Activated naive CD8-positive, alpha-beta T cell treated with anti-CD3 and anti-CD28 coated beads, Interleukin-2, amount 10 ng/mL, durations not matched to agents 7 days and 5 days (primary cell): ENCODE results near the gene TUBB2A. TPM values are rescaled to one million over a fixed set of nuclear protein-coding genes. Genes with fewer than 3 reads are reported as not detected.
"Not testable (repeated sequence)": the region's sequence is repeated elsewhere in the genome, so short reads cannot be mapped to it uniquely, and the experiment has no call there.

Experiments
- ATAC-seq: fragments of 150-1000 bp; cut with Tn5 transposase; one replicate; pipeline ENCODE4 v1.10.0; 2021; ENCODE audit warnings: low read depth, moderate library complexity
- POLR2A ChIA-PET: fragments of 350-600 bp; sonication (Branson Sonifier 250); formaldehyde crosslinking; loops from one replicate; lab custom pipeline; 2021; ENCODE audit warnings: antibody characterized with exemption; lab: Charles Lee
- DNase-seq: peaks from one replicate; pipeline ENCODE4 v3.0.0; 2021
- H3K27ac Mint-ChIP-seq: one replicate; pipeline ENCODE4 v1.8.0; 2022; ENCODE audit warnings: mild to moderate bottlenecking, mixed read lengths
- H3K27me3 Mint-ChIP-seq: one replicate; pipeline ENCODE4 v1.8.0; 2022; ENCODE audit warnings: mild to moderate bottlenecking, moderate library complexity, mixed read lengths
- H3K36me3 Mint-ChIP-seq: one replicate; pipeline ENCODE4 v1.8.0; 2021; ENCODE audit warnings: mild to moderate bottlenecking, mixed read lengths
- H3K4me1 Mint-ChIP-seq: one replicate; pipeline ENCODE4 v1.8.0; 2021; ENCODE audit warnings: mixed read lengths
- H3K4me3 Mint-ChIP-seq: one replicate; pipeline ENCODE4 v1.8.0; 2022; ENCODE audit warnings: mild to moderate bottlenecking, moderate library complexity, mixed read lengths
- H3K9me3 Mint-ChIP-seq: one replicate; pipeline ENCODE4 v1.8.0; 2021; ENCODE audit warnings: mixed read lengths
- total RNA-seq, 2 experiments: library from RNA; stranded (reverse); gene quantifications; one replicate each; pipeline ENCODE4 v1.2.3, GENCODE V29; 2021

Gene TUBB2A
- total RNA-seq, 2 experiments from 2014 or later = 1.9 to 2.2 TPM

DNA sequence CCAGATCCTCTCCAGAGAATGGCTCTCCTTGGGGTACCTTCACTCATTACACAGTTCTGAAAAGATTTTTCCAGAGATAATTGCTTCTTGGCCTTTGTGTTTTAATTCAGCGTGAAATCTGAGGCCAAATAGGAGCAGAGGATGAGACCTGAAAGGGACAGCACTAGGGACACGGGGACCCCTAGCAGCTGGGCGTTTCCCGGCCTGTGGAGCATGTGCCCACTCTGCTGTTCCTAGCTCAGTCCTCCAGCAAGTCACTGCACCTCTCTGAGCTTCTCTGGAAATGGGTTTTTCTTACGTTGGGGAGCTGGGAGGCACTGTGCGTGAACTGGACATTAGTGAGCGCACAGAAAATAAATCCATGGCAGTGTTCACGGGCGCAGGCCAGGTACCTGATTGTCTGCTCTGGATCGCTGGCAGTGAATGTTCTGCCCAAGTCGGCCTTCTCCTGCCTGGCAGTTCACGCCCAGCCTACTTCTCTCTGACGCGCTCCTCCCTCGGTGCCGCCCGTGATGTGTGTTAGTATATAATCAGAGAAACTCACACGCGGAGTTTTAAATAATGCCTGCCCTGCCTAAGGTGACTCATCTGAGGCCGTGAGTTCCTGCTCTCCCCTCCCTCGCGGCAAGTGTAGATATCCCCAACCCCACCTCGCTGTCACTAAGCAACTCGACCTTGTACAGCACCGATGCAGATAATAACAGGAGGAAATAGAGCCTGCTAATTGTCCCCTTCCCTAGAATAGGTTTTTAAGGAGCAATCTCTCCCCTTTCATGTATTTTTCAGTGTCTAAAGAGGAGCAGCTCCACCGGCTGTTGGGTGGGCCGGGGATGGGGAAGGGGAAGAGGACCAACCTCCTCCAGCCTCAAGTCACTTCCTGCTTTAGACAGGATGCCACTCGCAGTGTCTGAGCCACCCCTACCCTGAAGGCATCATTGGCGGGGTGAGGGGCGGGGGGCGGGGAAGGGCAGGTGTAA lies 2.7 kb upstream of the TUBB2A start:
- H3K9me3 Mint-ChIP-seq = no peaks in the 10 kb centered on the region
- peak overlapping the region; percentile 21 for H3K4me3 Mint-ChIP-seq
- H3K27me3 Mint-ChIP-seq = peaks cover 40% of the 10 kb centered on the region
- ATAC-seq (peak; percentile 24), DNase-seq (no peak)
- POLR2A ChIA-PET = no interaction called here
- peak overlapping the region; percentile 9 for H3K27ac Mint-ChIP-seq
- peaks cover 26% of the 10 kb centered on the region for H3K4me1 Mint-ChIP-seq
- peaks cover 3% of the 10 kb centered on the region for H3K36me3 Mint-ChIP-seq

DNA sequence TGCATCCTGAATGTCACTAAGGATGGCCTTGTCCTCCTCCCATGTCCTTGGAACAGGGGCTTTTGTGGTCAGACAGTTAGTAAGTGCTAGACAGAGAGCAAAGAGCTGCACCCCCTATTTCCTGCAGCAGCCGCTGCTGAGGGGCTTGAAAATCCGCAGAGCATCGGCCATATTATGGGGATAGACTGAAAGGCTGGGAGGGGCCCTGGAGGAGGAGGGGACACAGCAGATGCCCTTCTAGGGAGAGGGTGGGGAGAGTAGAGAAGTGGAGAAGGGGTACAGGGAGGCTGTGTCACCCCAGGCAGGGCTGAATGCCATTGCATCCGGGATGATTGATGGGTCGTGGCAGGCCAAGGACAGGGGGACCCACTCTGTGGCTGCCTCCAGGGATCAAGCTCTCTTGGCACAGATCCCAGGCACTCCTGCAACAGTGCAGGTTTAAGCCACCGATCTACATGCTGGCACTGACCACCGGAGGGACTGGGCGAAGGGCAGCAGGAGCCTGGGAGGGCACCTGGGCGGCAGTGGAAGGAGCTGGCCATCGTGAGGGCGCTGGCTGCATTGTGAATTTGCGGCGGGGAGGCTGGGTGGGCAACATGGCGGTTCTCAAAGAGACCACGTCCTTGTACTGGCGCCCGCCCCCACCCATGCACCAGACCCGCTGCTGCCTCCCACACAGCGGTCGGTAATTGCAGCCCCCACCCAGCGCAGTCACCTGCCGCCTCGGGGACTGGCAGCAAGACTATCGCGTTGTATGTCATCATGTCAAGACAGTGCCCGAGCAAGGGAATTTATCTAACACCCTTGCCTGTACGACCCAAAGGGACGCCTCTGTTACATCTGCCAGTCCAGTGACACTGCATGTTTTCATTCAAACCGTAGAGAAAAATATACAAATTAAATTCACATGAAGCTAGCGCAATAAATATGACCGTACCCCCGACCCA lies 887 bp downstream of the TUBB2A start:
- H3K9me3 Mint-ChIP-seq, DNase-seq, ATAC-seq, H3K36me3 Mint-ChIP-seq: not testable (repeated sequence)
- peaks cover 15% of the 10 kb centered on the region for H3K4me1 Mint-ChIP-seq
- peak overlapping the region; percentile 82 for H3K4me3 Mint-ChIP-seq
- H3K27ac Mint-ChIP-seq = peak overlapping the region; percentile 78
- H3K27me3 Mint-ChIP-seq = peaks cover 34% of the 10 kb centered on the region
- POLR2A ChIA-PET = interaction anchor here (0.6 to 1.3 kb wide), 5 partner anchors 9 to 167 kb away, joined by 3 to 5 read pairs (median 3); partner anchors contain the start of gene BPHL

DNA sequence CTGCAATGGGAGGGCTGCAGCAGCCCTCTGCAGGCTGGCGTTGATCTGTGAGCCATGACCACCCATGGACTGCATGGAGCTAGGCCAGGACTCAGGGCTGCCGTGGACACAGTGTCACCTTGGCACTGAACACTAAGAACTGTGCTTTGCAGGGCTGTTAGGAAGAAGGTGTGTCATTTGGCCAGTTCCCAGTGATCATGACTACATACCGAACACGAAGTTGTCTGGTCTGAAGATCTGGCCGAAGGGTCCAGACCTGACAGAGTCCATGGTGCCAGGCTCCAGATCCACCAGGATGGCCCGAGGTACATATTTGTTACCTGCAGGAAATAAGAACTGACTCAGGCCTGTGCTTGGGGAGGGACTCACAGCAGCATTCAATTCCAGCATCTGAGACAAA lies 1.9 kb downstream of the TUBB2A start:
- H3K36me3 Mint-ChIP-seq, H3K27ac Mint-ChIP-seq, H3K4me3 Mint-ChIP-seq, POLR2A ChIA-PET, ATAC-seq, H3K9me3 Mint-ChIP-seq, DNase-seq: not testable (repeated sequence)
- H3K4me1 Mint-ChIP-seq = peaks cover 15% of the 10 kb centered on the region
- peaks cover 34% of the 10 kb centered on the region for H3K27me3 Mint-ChIP-seq

DNA sequence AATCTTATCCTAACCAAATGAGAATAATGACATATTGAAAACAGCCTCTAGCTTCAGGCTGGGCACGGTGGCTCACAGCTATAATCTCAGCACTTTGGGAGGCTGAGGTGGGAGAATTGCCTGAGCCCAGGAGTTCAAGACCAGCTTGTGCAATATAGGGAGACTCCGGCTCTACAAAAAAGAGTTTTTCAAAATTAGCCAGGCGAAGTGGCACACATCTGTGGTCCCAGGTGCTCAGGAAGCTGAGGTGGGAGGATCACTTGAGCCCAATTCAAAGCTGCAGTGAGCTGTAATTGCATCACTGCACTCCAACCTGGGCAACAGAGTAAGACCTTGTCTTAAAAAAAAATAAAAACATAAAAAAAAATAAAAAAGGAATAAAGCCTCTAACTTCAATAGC lies 4.7 kb downstream of the TUBB2A start:
- Mint-ChIP-seq H3K27ac (no peak overlapping the region), H3K27me3 (peaks cover 16% of the 10 kb centered on the region), H3K4me3 (no peak overlapping the region), H3K4me1 (peaks cover 6% of the 10 kb centered on the region), H3K36me3 (no peaks in the 10 kb centered on the region), H3K9me3 (no peaks in the 10 kb centered on the region)
- ATAC-seq (no peak), DNase-seq (no peak)
- POLR2A ChIA-PET = no interaction called here

DNA sequence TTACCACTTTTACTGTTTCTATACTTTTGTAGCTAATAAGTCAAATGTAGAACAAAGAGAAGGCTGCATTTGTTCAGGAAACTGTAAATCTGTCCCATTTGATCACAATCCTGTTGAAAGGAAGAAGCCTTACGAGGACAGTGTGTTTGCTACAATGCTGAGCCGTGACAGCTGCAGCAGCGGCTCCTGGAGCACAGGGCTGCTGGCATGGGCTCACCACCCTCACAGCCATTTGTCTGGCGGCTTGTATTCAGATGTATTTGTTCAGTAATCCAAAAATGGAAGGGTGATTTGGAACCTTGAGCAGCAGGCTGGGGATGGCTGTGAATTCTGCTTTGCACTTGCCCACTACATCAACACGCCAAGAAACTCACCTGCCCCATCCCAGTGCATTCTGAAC lies 5.7 kb downstream of the TUBB2A start:
- POLR2A ChIA-PET = no interaction called here
- no peak overlapping the region for H3K4me3 Mint-ChIP-seq
- DNase-seq (no peak), ATAC-seq (no peak)
- H3K4me1 Mint-ChIP-seq = peaks cover 3% of the 10 kb centered on the region
- H3K36me3 Mint-ChIP-seq = peaks cover under 1% of the 10 kb centered on the region
- no peak overlapping the region for H3K27ac Mint-ChIP-seq
- H3K27me3 Mint-ChIP-seq = peaks cover 13% of the 10 kb centered on the region
- no peaks in the 10 kb centered on the region for H3K9me3 Mint-ChIP-seq

DNA sequence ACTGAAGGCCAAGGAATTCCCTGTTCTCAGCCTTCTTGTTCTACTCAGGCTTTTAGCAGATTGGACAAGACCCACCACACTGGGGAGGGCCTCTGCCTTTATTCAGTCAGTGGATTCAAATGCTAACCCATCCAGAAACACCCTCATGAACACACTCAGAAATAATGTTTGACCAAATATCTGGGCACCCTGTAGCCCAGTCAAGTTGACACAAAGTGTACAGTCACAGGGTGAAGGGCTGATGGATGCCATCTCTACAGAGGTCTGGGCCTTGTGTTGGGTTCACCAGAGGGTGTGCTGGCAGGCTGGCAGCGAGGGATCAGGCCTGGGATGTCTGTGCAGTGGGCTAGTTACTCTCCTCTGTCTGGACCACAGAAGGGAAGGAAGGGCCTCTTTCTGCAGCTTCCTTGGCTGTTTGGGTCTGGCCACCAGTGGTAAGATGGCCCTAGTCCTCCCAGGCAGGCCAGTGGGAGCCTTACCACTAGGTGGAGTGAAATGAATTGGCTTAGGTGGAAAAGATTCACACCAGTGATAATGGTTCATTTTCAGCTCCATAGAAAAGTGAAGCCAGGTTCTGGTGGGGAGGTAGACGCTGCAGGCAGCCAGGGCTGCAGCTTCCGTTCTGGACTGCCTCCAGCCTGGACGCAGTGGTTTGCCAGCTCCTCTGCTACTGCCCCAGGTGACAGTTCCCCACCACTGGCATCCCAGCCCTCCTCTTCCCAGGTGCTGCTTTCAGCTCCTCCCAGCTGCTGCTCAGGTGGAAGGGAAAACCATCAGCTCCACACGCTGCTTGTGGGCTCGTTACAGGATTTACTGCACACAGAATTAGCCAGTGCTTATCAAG lies 9.2 kb downstream of the TUBB2A start:
- Mint-ChIP-seq H3K9me3 (no peaks in the 10 kb centered on the region), H3K27ac (no peak overlapping the region), H3K4me3 (no peak overlapping the region), H3K36me3 (peaks cover 8% of the 10 kb centered on the region), H3K27me3 (no peaks in the 10 kb centered on the region), H3K4me1 (peaks cover 8% of the 10 kb centered on the region)
- POLR2A ChIA-PET = no interaction called here
- DNase-seq = no peak
- no peak for ATAC-seq

DNA sequence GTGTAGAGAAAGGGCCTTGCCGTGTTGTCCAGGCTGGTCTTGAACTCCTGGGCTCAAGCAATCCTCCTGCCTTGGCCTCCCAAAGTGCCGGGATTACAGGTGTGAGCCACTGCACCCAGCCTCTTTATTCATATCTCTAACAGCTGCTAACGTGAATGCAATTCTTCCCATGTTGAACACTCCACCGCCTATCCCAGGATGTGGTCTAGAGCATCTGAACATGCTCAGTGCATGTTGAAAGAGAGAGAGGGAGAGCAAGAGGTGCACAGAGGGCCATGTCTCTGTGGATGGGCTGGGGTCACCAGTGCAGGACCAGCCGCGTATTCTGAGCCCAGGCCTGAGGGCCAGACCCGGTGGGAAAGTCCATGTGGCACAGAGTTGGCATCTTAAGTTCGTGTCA lies 12.8 kb downstream of the TUBB2A start:
- Mint-ChIP-seq H3K36me3 (peaks cover 9% of the 10 kb centered on the region), H3K27me3 (no peaks in the 10 kb centered on the region), H3K27ac (peak overlapping the region; percentile 17), H3K4me1 (peaks cover 10% of the 10 kb centered on the region), H3K4me3 (no peak overlapping the region), H3K9me3 (no peaks in the 10 kb centered on the region)
- POLR2A ChIA-PET = no interaction called here
- DNase-seq = no peak
- no peak for ATAC-seq

DNA sequence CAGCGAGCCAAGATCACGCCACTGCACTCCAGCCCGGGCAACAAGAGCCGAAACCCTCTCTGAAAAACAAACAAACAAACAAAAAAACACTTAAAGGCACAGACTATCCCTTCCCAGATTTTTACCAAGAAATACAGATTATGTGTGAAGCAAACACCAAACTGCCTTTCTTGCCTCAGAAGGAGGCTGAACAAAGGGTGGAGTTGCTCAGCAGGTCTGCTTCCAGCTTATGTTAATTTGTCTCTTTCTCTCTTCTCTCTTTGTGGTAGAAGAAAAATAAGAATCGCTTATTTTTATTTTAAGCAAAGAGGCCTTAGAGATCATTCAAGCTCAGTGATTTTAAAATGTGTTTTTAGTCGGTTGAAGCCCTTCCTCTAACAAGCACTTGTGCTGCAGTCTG lies 14.2 kb downstream of the TUBB2A start:
- H3K4me3 Mint-ChIP-seq = no peak overlapping the region
- no peak overlapping the region for H3K27ac Mint-ChIP-seq
- DNase-seq (no peak), ATAC-seq (no peak)
- no peaks in the 10 kb centered on the region for H3K9me3 Mint-ChIP-seq
- H3K4me1 Mint-ChIP-seq = peaks cover 17% of the 10 kb centered on the region
- no peaks in the 10 kb centered on the region for H3K27me3 Mint-ChIP-seq
- POLR2A ChIA-PET = no interaction called here
- H3K36me3 Mint-ChIP-seq = peaks cover 9% of the 10 kb centered on the region

DNA sequence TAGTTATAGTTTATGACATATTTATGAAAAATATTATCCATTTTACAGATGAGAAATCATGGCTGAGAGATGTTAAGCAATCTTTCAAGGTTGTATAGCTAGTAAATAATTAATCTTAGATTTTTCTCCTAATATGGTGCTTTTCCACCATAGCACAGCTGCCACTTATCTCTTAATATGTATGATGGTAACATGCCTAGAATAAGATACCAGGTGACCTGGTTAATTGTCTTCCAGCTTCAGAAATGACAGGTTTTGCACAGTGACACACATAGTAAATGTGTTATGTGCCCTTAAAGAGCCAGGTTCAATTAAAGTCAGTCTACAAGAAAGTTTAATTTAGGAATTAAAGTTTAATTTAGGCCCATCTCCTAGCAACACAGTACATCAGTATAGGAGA lies 14.8 kb downstream of the TUBB2A start:
- H3K4me1 Mint-ChIP-seq = peaks cover 17% of the 10 kb centered on the region
- peaks cover 9% of the 10 kb centered on the region for H3K36me3 Mint-ChIP-seq
- DNase-seq (no peak), ATAC-seq (no peak)
- POLR2A ChIA-PET = no interaction called here
- no peaks in the 10 kb centered on the region for H3K9me3 Mint-ChIP-seq
- H3K27ac Mint-ChIP-seq = no peak overlapping the region
- no peaks in the 10 kb centered on the region for H3K27me3 Mint-ChIP-seq
- no peak overlapping the region for H3K4me3 Mint-ChIP-seq

DNA sequence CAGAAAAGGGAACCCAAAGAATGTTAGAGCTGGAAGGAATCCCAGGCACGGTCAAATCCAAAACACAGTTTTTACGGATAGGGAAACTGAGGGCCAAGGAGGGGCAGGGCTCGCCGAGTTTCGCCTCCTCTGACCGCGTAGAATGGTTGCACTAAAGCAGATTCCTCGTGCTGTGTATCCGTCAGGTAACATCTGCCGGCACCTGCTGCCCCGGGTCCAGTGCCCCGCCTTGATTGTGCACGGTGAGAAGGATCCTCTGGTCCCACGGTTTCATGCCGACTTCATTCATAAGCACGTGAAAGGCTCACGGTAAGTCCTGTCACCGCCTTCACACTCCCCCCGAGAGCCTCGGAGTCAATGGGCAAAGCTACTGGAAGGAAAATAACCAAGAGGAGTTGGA lies 17.1 kb downstream of the TUBB2A start:
- H3K27me3 Mint-ChIP-seq = no peaks in the 10 kb centered on the region
- no peak for ATAC-seq
- no peak overlapping the region for H3K27ac Mint-ChIP-seq
- peaks cover 15% of the 10 kb centered on the region for H3K4me1 Mint-ChIP-seq
- no peak for DNase-seq
- peaks cover 7% of the 10 kb centered on the region for H3K36me3 Mint-ChIP-seq
- H3K9me3 Mint-ChIP-seq = no peaks in the 10 kb centered on the region
- no peak overlapping the region for H3K4me3 Mint-ChIP-seq
- POLR2A ChIA-PET = no interaction called here

DNA sequence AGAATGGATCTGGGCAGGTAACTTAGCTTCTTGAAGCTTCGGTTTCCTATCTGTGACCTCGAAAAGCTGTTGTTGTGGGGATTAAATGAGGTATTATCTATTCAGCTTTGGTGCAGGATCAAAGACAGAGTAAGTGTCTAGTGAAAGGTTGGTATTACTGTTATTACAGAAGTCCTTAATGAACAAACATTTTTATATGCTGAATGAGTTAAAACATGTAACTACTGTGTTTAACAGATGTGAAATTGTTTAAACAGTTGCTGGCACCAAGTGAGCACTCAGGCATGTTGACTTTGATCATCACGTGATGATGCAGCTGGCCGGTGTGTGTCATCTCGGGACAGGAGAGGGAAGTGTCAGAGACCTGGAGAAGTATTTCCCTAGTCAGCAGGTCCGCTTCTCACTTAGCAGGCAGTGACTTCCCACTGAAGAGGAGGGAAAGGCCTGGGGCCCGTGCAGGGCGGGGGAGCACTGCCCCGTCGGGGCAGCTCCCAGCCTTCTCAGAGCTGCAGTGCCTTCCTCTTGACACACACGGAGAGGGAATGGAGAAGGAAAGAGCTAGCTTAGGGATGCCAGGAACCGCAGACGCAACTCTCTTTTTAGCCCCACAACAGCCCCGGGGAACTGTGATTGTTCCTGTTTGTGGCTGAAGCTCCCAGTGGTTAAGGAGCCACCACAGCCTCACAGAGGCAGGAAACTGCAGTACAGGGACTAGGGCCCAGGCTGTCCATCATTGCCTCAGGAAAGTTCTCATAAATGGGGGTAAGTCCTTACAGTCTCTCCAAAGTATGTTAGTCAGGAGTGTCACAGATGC lies 18.0 kb downstream of the TUBB2A start:
- H3K36me3 Mint-ChIP-seq = peaks cover 1% of the 10 kb centered on the region
- no peaks in the 10 kb centered on the region for H3K27me3 Mint-ChIP-seq
- H3K27ac Mint-ChIP-seq = no peak overlapping the region
- peaks cover 9% of the 10 kb centered on the region for H3K4me1 Mint-ChIP-seq
- ATAC-seq (no peak), DNase-seq (no peak)
- POLR2A ChIA-PET = no interaction called here
- H3K9me3 Mint-ChIP-seq = no peaks in the 10 kb centered on the region
- H3K4me3 Mint-ChIP-seq = no peak overlapping the region

DNA sequence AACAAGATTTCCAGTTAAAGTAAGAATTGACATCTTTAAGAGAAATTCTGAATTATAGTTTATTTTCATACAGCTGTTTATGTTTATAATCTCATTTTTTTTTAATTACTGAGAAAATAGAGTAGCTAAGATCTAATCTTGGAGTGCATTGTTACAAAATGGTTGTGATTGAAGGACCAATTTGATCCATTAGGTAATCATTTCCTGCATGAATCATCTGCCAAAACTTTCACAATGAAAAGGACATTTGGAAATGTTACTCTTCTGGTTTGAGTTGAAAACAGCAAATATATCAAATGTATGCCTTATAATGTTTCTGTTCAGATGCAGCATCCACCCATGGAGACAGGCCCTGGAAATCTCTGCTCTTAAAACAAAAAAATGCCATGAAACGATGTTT lies 19.0 kb downstream of the TUBB2A start:
- DNase-seq (no peak), ATAC-seq (no peak)
- H3K4me3 Mint-ChIP-seq = no peak overlapping the region
- no peaks in the 10 kb centered on the region for H3K9me3 Mint-ChIP-seq
- H3K27me3 Mint-ChIP-seq = no peaks in the 10 kb centered on the region
- peaks cover 9% of the 10 kb centered on the region for H3K4me1 Mint-ChIP-seq
- POLR2A ChIA-PET = no interaction called here
- H3K36me3 Mint-ChIP-seq = peaks cover 1% of the 10 kb centered on the region
- H3K27ac Mint-ChIP-seq = no peak overlapping the region
